ENCODE measurements around the gene SEPTIN5.

Gene SEPTIN5

GRCh38 chr22:19735665-19736510, 21.6 kb downstream of the SEPTIN5 start:
- DNase-seq, result no peak

- no peak for DNase-seq
Measured at GRCh38 chr22:19737846-19738663, 23.8 kb downstream of the SEPTIN5 start.

- no peak for DNase-seq
Measured at GRCh38 chr22:19738664-19739447, 24.6 kb downstream of the SEPTIN5 start.

- DNase-seq, result no peak
Measured at GRCh38 chr22:19739448-19739895, 25.2 kb downstream of the SEPTIN5 start.

GRCh38 chr22:19739911-19740449, 25.7 kb downstream of the SEPTIN5 start:
- no peak for DNase-seq

- DNase-seq, result peak; percentile 38
Measured at GRCh38 chr22:19740586-19740985, 26.3 kb downstream of the SEPTIN5 start.

GRCh38 chr22:19741053-19741452, 26.8 kb downstream of the SEPTIN5 start:
- no peak for DNase-seq

GRCh38 chr22:19742160-19743066, 28.1 kb downstream of the SEPTIN5 start:
- DNase-seq, result no peak

GRCh38 chr22:19743081-19743480, 28.8 kb downstream of the SEPTIN5 start:
- DNase-seq, result no peak

GRCh38 chr22:19743651-19744050, 29.3 kb downstream of the SEPTIN5 start:
- no peak for DNase-seq

- no peak for DNase-seq
Measured at GRCh38 chr22:19744350-19745006, 30.2 kb downstream of the SEPTIN5 start.

- DNase-seq, result no peak
Measured at GRCh38 chr22:19745155-19746101, 31.1 kb downstream of the SEPTIN5 start.

- no peak for DNase-seq
Measured at GRCh38 chr22:19746726-19747125, 32.4 kb downstream of the SEPTIN5 start.

GRCh38 chr22:19747551-19747950, 33.2 kb downstream of the SEPTIN5 start:
- no peak for DNase-seq

GRCh38 chr22:19748139-19748538, 33.8 kb downstream of the SEPTIN5 start:
- DNase-seq, result no peak

GRCh38 chr22:19748991-19749664, 34.8 kb downstream of the SEPTIN5 start:
- DNase-seq, result no peak

- no peak for DNase-seq
Measured at GRCh38 chr22:19749876-19750275, 35.6 kb downstream of the SEPTIN5 start.

- DNase-seq, result peak; percentile 45
Measured at GRCh38 chr22:19750507-19751490, 36.5 kb downstream of the SEPTIN5 start.

Measured in eye (tissue), 1 donor.